ENCODE results near the gene LSR.

LSR gene

DNA sequence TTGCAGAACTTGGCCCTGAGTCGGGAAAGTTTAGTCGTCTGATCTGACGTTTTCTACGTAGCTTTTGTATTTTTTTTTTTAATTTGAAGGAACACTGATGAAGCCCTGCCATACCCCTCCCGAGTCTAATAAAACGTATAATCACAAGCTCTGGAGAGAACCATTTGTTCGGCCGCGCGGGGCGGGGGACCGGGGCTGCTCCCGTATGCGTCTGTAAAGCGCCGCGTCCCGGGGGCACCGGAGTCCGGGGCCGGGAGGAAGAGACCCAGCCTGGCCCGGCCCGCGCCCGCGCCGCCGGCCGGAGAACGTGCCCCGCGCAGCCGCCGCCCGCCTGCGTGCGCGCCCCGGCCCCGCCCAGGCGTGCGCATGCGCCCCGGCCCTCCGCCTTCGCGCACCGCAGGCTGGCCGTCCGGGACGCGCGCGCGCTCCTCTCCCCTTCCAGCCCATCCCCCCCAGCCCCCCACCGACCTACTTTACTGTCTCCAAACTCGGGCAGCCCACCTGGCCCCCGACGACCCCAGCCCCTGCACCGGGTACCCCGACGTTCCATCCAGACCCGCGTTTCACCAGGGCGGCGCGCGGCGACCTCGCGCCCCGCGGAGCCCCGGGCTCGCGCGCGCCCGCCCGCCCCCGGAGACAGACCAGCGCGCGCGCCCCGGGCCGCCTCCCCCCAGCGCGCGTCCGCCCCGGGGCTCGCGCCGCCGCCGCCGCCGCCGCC, 19.2 kb downstream of the LSR start:
- DNase-seq (ENCODE audit: low read depth) = peak; percentile 71
- TF ChIP-seq, protein P1, sequence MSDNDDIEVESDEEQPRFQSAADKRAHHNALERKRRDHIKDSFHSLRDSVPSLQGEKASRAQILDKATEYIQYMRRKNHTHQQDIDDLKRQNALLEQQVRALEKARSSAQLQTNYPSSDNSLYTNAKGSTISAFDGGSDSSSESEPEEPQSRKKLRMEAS (IDR thresholded peaks at IDR 0.05; ENCODE audit: low read depth, low read length) = no peak
- TF ChIP-seq MYC (IDR thresholded peaks at IDR 0.05; ENCODE audit: low read depth, low read length) (no peak), POLR2A (IDR thresholded peaks at IDR 0.05; ENCODE audit: extremely low read depth, insufficient read length) (peak; percentile 48)
- TF ChIP-seq, protein P2, sequence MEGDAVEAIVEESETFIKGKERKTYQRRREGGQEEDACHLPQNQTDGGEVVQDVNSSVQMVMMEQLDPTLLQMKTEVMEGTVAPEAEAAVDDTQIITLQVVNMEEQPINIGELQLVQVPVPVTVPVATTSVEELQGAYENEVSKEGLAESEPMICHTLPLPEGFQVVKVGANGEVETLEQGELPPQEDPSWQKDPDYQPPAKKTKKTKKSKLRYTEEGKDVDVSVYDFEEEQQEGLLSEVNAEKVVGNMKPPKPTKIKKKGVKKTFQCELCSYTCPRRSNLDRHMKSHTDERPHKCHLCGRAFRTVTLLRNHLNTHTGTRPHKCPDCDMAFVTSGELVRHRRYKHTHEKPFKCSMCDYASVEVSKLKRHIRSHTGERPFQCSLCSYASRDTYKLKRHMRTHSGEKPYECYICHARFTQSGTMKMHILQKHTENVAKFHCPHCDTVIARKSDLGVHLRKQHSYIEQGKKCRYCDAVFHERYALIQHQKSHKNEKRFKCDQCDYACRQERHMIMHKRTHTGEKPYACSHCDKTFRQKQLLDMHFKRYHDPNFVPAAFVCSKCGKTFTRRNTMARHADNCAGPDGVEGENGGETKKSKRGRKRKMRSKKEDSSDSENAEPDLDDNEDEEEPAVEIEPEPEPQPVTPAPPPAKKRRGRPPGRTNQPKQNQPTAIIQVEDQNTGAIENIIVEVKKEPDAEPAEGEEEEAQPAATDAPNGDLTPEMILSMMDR (IDR thresholded peaks at IDR 0.05; ENCODE audit: low read depth, low read length) = no peak
- peak overlapping the region; percentile 70 for H3K4me3 ChIP-seq (ENCODE audit: low read depth, low read length)

DNA sequence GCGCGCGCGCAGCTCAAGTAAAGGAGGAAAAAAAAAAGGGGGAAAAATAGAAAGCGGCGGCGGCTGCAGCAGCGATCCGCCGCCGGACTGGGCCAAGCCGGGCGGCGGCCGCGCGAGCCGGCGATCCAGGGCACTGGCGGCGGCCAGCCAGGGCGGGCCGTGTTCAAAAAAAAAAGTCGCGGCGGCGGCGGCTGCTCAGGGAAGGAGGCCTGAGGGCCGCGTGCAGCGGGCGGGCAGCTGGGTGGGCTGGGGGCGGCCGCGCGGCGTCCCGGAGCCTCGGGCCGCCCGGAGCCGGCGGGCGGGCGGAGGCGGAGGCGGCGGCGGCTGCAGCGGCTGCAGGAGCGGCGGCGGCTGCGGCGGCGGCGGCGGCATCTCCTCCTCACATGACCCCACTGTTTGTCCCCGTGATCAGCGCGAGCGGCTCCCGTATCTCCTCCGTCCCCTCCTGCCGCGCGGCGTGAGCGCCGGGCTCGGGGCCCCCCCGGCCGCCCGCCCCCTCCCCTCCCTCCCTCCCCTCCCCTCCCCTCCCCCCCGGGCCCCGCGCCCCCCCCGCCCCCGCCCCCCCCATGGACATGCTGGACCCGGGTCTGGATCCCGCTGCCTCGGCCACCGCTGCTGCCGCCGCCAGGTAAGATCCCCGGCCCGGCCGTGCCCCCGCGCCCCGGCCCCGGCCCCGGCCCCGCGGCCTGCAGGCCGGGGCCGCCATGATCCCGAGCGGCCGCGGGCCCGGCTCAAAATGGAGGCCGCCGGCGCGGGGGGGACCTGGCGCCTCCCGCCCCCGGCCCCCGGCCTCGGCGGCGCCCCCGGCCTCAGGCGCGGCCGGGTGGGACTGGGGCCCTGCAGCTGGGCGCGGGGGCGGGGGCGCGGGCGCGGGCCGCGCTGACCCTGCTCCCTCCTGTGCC, 20.0 kb downstream of the LSR start, which contains the start of gene USF2:
TSS of gene USF2 (plus strand) at position 427 of the 902 bp plus-strand sequence. CDS start at position 567, 140 bp downstream.
- TF ChIP-seq POLR2A (IDR thresholded peaks at IDR 0.05; ENCODE audit: extremely low read depth, insufficient read length) = peak; percentile 10
- TF ChIP-seq MYC (IDR thresholded peaks at IDR 0.05; ENCODE audit: low read depth, low read length) = no peak
- DNase-seq (ENCODE audit: low read depth) = peak; percentile 61
- H3K4me3 ChIP-seq (ENCODE audit: low read depth, low read length) = peak within 1 kb of the TSS; percentile 70

DNA sequence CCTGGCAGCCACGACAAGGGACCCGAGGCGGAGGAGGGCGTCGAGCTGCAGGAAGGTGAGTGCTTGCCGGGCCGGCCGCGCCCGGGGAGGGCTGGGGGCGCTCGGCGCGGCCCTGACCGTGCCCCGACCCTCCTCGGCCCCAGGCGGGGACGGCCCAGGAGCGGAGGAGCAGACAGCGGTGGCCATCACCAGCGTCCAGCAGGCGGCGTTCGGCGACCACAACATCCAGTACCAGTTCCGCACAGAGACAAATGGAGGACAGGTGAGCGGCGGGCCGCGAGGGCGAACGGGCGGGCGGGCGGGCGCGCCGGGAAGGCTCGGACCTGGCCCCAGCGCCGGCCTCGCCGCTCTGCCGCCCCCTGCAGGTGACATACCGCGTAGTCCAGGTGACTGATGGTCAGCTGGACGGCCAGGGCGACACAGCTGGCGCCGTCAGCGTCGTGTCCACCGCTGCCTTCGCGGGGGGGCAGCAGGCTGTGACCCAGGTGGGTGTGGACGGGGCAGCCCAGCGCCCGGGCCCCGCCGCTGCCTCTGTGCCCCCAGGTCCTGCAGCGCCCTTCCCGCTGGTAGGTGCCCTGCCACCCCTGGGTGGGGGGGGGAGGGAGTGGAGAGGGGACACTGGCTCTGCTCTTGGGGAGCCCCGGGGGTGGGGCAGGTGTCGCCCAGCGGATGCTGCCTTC, 20.8 kb downstream of the LSR start:
- no peak overlapping the region for H3K4me3 ChIP-seq (ENCODE audit: low read depth, low read length)
- DNase-seq (ENCODE audit: low read depth) = peak; percentile 81
- TF ChIP-seq POLR2A (IDR thresholded peaks at IDR 0.05; ENCODE audit: extremely low read depth, insufficient read length) (no peak), MYC (IDR thresholded peaks at IDR 0.05; ENCODE audit: low read depth, low read length) (no peak)
- TF ChIP-seq, protein P1 (IDR thresholded peaks at IDR 0.05; ENCODE audit: low read depth, low read length) = no peak

DNA sequence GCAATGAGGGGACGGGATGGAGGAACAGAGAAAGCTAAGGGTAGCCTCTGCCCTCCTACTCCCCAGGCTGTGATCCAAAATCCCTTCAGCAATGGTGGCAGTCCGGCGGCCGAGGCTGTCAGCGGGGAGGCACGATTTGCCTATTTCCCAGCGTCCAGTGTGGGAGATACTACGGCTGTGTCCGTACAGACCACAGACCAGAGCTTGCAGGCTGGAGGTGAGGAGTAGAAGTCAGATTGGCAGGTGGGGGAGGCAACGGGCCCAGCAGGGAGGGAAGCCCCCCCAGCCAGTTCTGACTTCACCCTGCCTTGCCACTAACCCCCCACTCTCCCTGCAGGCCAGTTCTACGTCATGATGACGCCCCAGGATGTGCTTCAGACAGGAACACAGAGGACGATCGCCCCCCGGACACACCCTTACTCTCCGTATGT, 21.6 kb downstream of the LSR start:
- TF ChIP-seq, protein P2 (IDR thresholded peaks at IDR 0.05; ENCODE audit: low read depth, low read length) = no peak
- TF ChIP-seq, protein P1 (IDR thresholded peaks at IDR 0.05; ENCODE audit: low read depth, low read length) = no peak
- no peak for TF ChIP-seq MYC (IDR thresholded peaks at IDR 0.05; ENCODE audit: low read depth, low read length)
- TF ChIP-seq POLR2A (IDR thresholded peaks at IDR 0.05; ENCODE audit: extremely low read depth, insufficient read length) = no peak
- DNase-seq (ENCODE audit: low read depth) = no peak
- H3K4me3 ChIP-seq (ENCODE audit: low read depth, low read length) = no peak overlapping the region

- TF ChIP-seq POLR2A (IDR thresholded peaks at IDR 0.05; ENCODE audit: extremely low read depth, insufficient read length) = no peak
- TF ChIP-seq, protein P2 (IDR thresholded peaks at IDR 0.05; ENCODE audit: low read depth, low read length) = no peak
- no peak for TF ChIP-seq MYC (IDR thresholded peaks at IDR 0.05; ENCODE audit: low read depth, low read length)
- TF ChIP-seq, protein P1 (IDR thresholded peaks at IDR 0.05; ENCODE audit: low read depth, low read length) = no peak
- H3K4me3 ChIP-seq (ENCODE audit: low read depth, low read length) = no peak overlapping the region
- DNase-seq (ENCODE audit: low read depth) = no peak
Measured at GRCh38 chr19:35271546-35271945, 22.7 kb downstream of the LSR start.

DNA sequence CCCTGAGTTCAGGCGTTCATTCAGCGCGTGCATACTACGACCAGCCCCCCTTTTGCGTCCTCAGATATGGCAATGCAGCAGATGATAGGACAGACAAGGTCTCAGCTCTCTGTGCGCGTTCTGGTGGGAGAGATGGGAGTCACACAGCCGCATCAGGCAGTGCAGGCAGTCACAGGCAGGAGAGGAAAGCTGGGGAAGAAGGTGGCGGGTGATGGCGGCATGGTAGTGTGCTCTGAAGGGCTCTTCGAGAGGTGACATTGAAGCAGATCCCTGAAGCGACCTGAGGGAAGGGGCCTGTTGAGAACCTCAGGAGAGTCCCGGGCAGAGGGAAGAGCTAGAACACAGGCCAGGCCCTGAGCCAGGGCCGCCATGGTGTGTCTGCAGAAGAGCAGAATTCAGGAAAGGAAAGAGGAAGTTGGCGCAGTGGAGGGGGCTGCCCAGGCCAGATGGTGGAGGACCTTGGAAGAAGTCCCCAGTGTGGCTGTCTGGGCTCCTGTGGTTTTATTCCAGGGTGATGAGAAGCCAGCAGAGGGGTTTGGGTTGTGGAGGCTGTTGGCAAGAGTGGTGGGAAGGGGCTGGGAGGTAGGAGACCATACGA, 23.4 kb downstream of the LSR start:
- no peak overlapping the region for H3K4me3 ChIP-seq (ENCODE audit: low read depth, low read length)
- peak; percentile 63 for DNase-seq (ENCODE audit: low read depth)
- no peak for TF ChIP-seq POLR2A (IDR thresholded peaks at IDR 0.05; ENCODE audit: extremely low read depth, insufficient read length)

All from NB4 (cell line).